IMR-90 (cell line): ENCODE measurements around the gene TSTD2. TPM values are rescaled to one million over a fixed set of nuclear protein-coding genes. Genes with fewer than 3 reads are reported as not detected.

Experiments
- ATAC-seq: fragments of 200-7000 bp; cut with Tn5 transposase; 2 replicates; pipeline ENCODE4 v1.9.1; 2020; ENCODE audit warnings: low read depth, mild to moderate bottlenecking, moderate library complexity
- BruUV-seq: library from RNA; stranded (reverse); fragments of 400-500 nt; replicated peaks from 2 replicates; lab custom pipeline; 2021; lab: Mats Ljungman, UMichigan
- CTCF ChIA-PET: fragments of 300-600 bp; formaldehyde crosslinking; extraction: SDS; loops from one replicate; lab custom pipeline; 2021; ENCODE audit warnings: antibody characterized with exemption; lab: Yijun Ruan, JAX
- POLR2A ChIA-PET: fragments of 300-600 bp; sonication (Branson Sonifier 250); formaldehyde crosslinking; loops from one replicate; lab custom pipeline; 2022; ENCODE audit warnings: antibody characterized with exemption; ENCODE audit not compliant: unreplicated experiment; lab: Charles Lee
- DNase-seq: peaks from one replicate; pipeline ENCODE4 v3.0.0; 2013
- H2AFZ ChIP-seq: replicated peaks from 2 replicates; pipeline ENCODE3; 2013; ENCODE audit warnings: low read length, mild to moderate bottlenecking; ENCODE audit not compliant: poor library complexity
- H2AK5ac ChIP-seq: 2 replicates; pipeline ENCODE4 v1.6.1; 2013; ENCODE audit warnings: low read depth, low read length, inconsistent platforms
- H2AK9ac ChIP-seq: replicated peaks from 2 replicates; pipeline ENCODE3; 2013; ENCODE audit warnings: mild to moderate bottlenecking, low read depth, low read length, moderate library complexity; ENCODE audit not compliant: poor library complexity
- H2BK120ac ChIP-seq: 2 replicates; pipeline ENCODE4 v1.6.1; 2013; ENCODE audit warnings: low read depth, low read length, inconsistent platforms
- H2BK15ac ChIP-seq: 3 replicates; pipeline ENCODE4 v1.6.1; 2013; ENCODE audit warnings: low read depth, low read length, inconsistent platforms
- H2BK20ac ChIP-seq: 2 replicates; pipeline ENCODE4 v1.6.1; 2013; ENCODE audit warnings: low read depth, mild to moderate bottlenecking, inconsistent platforms, low read length, moderate library complexity
- H2BK5ac ChIP-seq: 2 replicates; pipeline ENCODE4 v1.6.1; 2013; ENCODE audit warnings: mild to moderate bottlenecking, low read depth, low read length, inconsistent platforms; ENCODE audit not compliant: poor library complexity, severe bottlenecking
- H3K14ac ChIP-seq: replicated peaks from 2 replicates; pipeline ENCODE4 v1.6.1; 2013; ENCODE audit warnings: low read depth, low read length, inconsistent platforms
- H3K18ac ChIP-seq: 2 replicates; pipeline ENCODE4 v1.6.1; 2013; ENCODE audit warnings: low read depth, low read length, control low read depth
- H3K23ac ChIP-seq: 2 replicates; pipeline ENCODE4 v1.6.1; 2013; ENCODE audit warnings: low read depth, low read length, inconsistent platforms
- H3K27ac ChIP-seq: 2 replicates; pipeline ENCODE4 v1.5.1; 2013; ENCODE audit warnings: mild to moderate bottlenecking, control low read depth, low read length; ENCODE audit not compliant: insufficient read depth
- H3K27me3 ChIP-seq: 2 replicates; pipeline ENCODE4 v1.6.1; 2013; ENCODE audit warnings: low read length; ENCODE audit not compliant: control insufficient read depth, insufficient read depth
- H3K36me3 ChIP-seq: 2 replicates; pipeline ENCODE4 v1.6.1; 2013; ENCODE audit warnings: low read length, mixed read lengths; ENCODE audit not compliant: control insufficient read depth, insufficient read depth
- H3K4ac ChIP-seq: 2 replicates; pipeline ENCODE4 v1.6.1; 2013; ENCODE audit warnings: low read depth, low read length, inconsistent platforms
- H3K4me1 ChIP-seq: 2 replicates; pipeline ENCODE4 v1.6.1; 2013; ENCODE audit warnings: low read length, mixed read lengths; ENCODE audit not compliant: control insufficient read depth, insufficient read depth
- H3K4me2 ChIP-seq: 2 replicates; pipeline ENCODE4 v1.6.1; 2013; ENCODE audit warnings: low read depth, mild to moderate bottlenecking, control low read depth, low read length, moderate library complexity
- H3K4me3 ChIP-seq: 2 replicates; pipeline ENCODE4 v1.5.1; 2013; ENCODE audit warnings: low read depth, mild to moderate bottlenecking, control low read depth, low read length, moderate library complexity; ENCODE audit not compliant: insufficient read depth
- H3K56ac ChIP-seq: 2 replicates; pipeline ENCODE4 v1.6.1; 2013; ENCODE audit warnings: low read length, inconsistent platforms; ENCODE audit not compliant: insufficient read depth; ENCODE audit errors: extremely low read depth
- H3K79me1 ChIP-seq, 2 experiments: 2 replicates each; pipeline ENCODE4 v1.6.1; 2013; ENCODE audit warnings: low read length in 2 of 2, inconsistent platforms in 1 of 2, low read depth in 1 of 2
- H3K9ac ChIP-seq: 2 replicates; pipeline ENCODE4 v1.6.1; 2013; ENCODE audit warnings: low read depth, low read length, control low read depth
- H3K9me1 ChIP-seq: 2 replicates; pipeline ENCODE4 v1.6.1; 2013; ENCODE audit warnings: low read length, inconsistent platforms; ENCODE audit not compliant: insufficient read depth
- H3K9me3 ChIP-seq: 2 replicates; pipeline ENCODE4 v1.6.1; 2013; ENCODE audit warnings: low read length; ENCODE audit not compliant: control insufficient read depth, insufficient read depth
- H4K20me1 ChIP-seq: 2 replicates; pipeline ENCODE4 v1.6.1; 2013; ENCODE audit warnings: low read length, inconsistent platforms; ENCODE audit not compliant: insufficient read depth
- H4K5ac ChIP-seq: 2 replicates; pipeline ENCODE4 v1.6.1; 2013; ENCODE audit warnings: mild to moderate bottlenecking, low read depth, low read length, control low read depth
- H4K8ac ChIP-seq, 2 experiments: 2 replicates each; pipeline ENCODE4 v1.6.1; 2013; ENCODE audit warnings: low read depth in 2 of 2, low read length in 2 of 2, control low read depth in 1 of 2, inconsistent platforms in 1 of 2
- H4K91ac ChIP-seq: 2 replicates; pipeline ENCODE4 v1.6.1; 2013; ENCODE audit warnings: low read depth, low read length, inconsistent platforms; ENCODE audit not compliant: insufficient read depth
- CEBPB ChIP-seq: IDR thresholded peaks from 2 replicates; pipeline ENCODE4 v1.6.1; 2012; ENCODE audit warnings: low read depth, low read length, improper control_type of control experiment
- RCOR1 ChIP-seq: IDR thresholded peaks from 2 replicates; pipeline ENCODE4 v1.6.1; 2012; ENCODE audit warnings: mild to moderate bottlenecking, low read length, improper control_type of control experiment; ENCODE audit not compliant: insufficient replicate concordance
- WGBS, 2 experiments: methylation state at CpG; one replicate each; pipeline versions ENCODE4 v1.1.5 to v1.1.7; 2013; ENCODE audit warnings: missing lambda C conversion rate in 2 of 2; ENCODE audit not compliant: insufficient read length in 1 of 2; ENCODE audit errors: extremely low coverage in 2 of 2; 5-methylcytosine and 5-hydroxymethylcytosine counted together
- dilution Hi-C: fragments of 300-500 bp; cut with HindIII; formaldehyde crosslinking; loops from one replicate; pipeline ENCODE4 v1.14.3; 2018; ENCODE audit warnings: low sequenced_read_pairs; ENCODE audit not compliant: unreplicated experiment
- in situ Hi-C: fragments of 300-500 bp; cut with MboI; formaldehyde crosslinking; loops from 3 replicates; pipeline ENCODE4 v1.14.3; 2019; ENCODE audit warnings: low sequenced_read_pairs, inconsistent platforms, mixed read lengths
- intact Hi-C: fragments of 100-400 bp; cut with micrococcal nuclease; formaldehyde crosslinking; loops from 2 replicates; pipeline ENCODE4 v1.10.0; 2022
- polyA plus RNA-seq, 3 experiments: library from polyadenylated mRNA; depleted of rRNA; stranded (reverse); fragments of >200 nt; gene quantifications; 2 replicates each; pipeline ENCODE4 v1.2.3, GENCODE V29; 2012; ENCODE audit warnings: low replicate concordance in 1 of 3
- total RNA-seq: library from RNA; depleted of rRNA; stranded (reverse); fragments of >200 nt; gene quantifications from 2 replicates; pipeline ENCODE4 v1.2.3, GENCODE V29; 2012

TSTD2 gene
- total and polyA plus RNA-seq, 2 of the 4 experiments (the other 2 are of a cell fraction): 11.2 to 16.3 TPM

DNA sequence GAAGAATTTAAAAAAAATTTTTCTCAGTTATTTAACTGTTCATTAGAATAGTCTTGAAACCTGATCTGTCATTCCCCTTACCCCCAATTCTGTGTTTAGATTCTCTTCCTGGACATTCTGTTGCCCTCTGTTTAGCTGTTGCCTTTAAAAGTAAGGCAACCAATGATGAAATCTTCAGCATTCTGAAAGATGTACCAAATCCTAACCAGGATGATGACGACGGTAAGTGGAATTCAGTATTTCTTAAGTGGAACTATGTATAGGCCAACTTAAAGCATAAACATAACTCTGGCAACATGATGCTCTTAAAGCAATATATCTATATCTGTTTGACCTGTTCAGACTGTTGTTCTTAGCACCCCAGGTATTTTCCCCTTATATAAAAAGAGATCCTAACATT lies 27.7 kb upstream of the TSTD2 start:
- H2BK15ac ChIP-seq: no peak overlapping the region
- no peak overlapping the region for H4K5ac ChIP-seq
- peaks cover 4% of the 10 kb centered on the region; the same call in 1 of the 2 replicates for H3K9me1 ChIP-seq
- TF ChIP-seq CEBPB (peak; percentile 88), RCOR1 (no peak)
- no peak overlapping the region for H2BK120ac ChIP-seq
- no peaks in the 10 kb centered on the region for H3K9me3 ChIP-seq
- no peak overlapping the region for H2AK5ac ChIP-seq
- H3K56ac ChIP-seq: no peak overlapping the region
- in situ Hi-C loops: no loop called here
- H3K4me3 ChIP-seq: no peak overlapping the region
- H3K4me2 ChIP-seq: peak overlapping the region; percentile 21; the same call in 1 of the 2 replicates
- no peak overlapping the region for H3K9ac ChIP-seq
- WGBS, 2 experiments: no CpG with 5 or more reads among the region's 2 CpGs
- no peak overlapping the region for H3K14ac ChIP-seq
- H3K27ac ChIP-seq: no peak overlapping the region
- POLR2A ChIA-PET: no interaction called here
- dilution Hi-C loops: no loop called here
- no peak overlapping the region for H3K4ac ChIP-seq
- no peak overlapping the region for H2AK9ac ChIP-seq
- no peak overlapping the region for H2BK20ac ChIP-seq
- no peaks in the 10 kb centered on the region for H4K20me1 ChIP-seq
- no TSS peak for BruUV-seq
- intact Hi-C loops: no loop called here
- H3K23ac ChIP-seq: no peak overlapping the region
- H4K8ac ChIP-seq: no peak overlapping the region
- CTCF ChIA-PET: interaction anchor here (0.9 to 1.3 kb wide), 3 partner anchors 10 to 23 kb away, joined by 3 read pairs; no protein-coding TSS in a partner anchor
- H4K91ac ChIP-seq: no peak overlapping the region
- ATAC-seq (peak; percentile 83), DNase-seq (peak; percentile 85)
- H3K4me1 ChIP-seq: peaks cover 4% of the 10 kb centered on the region
- peaks cover 18 to 19% of the 10 kb centered on the region in 2 experiments for H3K79me1 ChIP-seq
- H2AFZ ChIP-seq: no peak overlapping the region
- peaks cover 47% of the 10 kb centered on the region for H3K36me3 ChIP-seq
- H2BK5ac ChIP-seq: peak overlapping the region; percentile 89
- no peak overlapping the region; the same call in 1 of the 2 replicates for H3K18ac ChIP-seq
- H3K27me3 ChIP-seq: no peaks in the 10 kb centered on the region
